Endothelial cell of umbilical vein (primary cell): ENCODE measurements around the gene TCF15. TPM values are rescaled to one million over a fixed set of nuclear protein-coding genes. Genes with fewer than 3 reads are reported as not detected.

Source experiments
- BruUV-seq: library from RNA; stranded (reverse); fragments of 400-500 nt; replicated peaks from 2 replicates; lab custom pipeline; 2021; lab: Mats Ljungman, UMichigan
- CTCF ChIA-PET: fragments of 300-600, 350-600 bp; sonication (Branson Sonifier 250); formaldehyde crosslinking; loops from one replicate; lab custom pipeline; 2021; ENCODE audit warnings: antibody characterized with exemption, inconsistent platforms; lab: Charles Lee
- POLR2A ChIA-PET: fragments of 300-600, 350-600 bp; sonication (Branson Sonifier 250); formaldehyde crosslinking; loops from one replicate; lab custom pipeline; 2021; ENCODE audit warnings: antibody characterized with exemption, inconsistent platforms; lab: Charles Lee
- DNase-seq: peaks from one replicate; pipeline ENCODE4 v3.0.0-alpha.2; 2011; ENCODE audit warnings: low read depth, low spot score
- FAIRE-seq: peaks from 2 replicates; lab custom pipeline; 2011; peaks lifted over from hg19 to GRCh38; lab: Jason Lieb, UNC
- H2AFZ ChIP-seq: 2 replicates; pipeline ENCODE4 v1.6.0; 2012; ENCODE audit warnings: low read depth, low read length, control low read depth, inconsistent platforms
- H3K27ac ChIP-seq: 2 replicates; pipeline ENCODE4 v1.5.1; 2011; ENCODE audit warnings: low read depth, mild to moderate bottlenecking, control low read depth, low read length, moderate library complexity; ENCODE audit not compliant: insufficient read depth
- H3K27me3 ChIP-seq, 2 experiments: 2 replicates each; pipeline versions ENCODE4 v1.6.0 to v1.6.1; 2011; ENCODE audit warnings: low read length in 2 of 2, mixed read lengths in 1 of 2; ENCODE audit not compliant: control insufficient read depth in 2 of 2, insufficient read depth in 2 of 2
- H3K36me3 ChIP-seq, 2 experiments: 2 replicates in 1 of 2; 3 replicates in 1 of 2; pipeline ENCODE4 v1.5.1; 2011; ENCODE audit warnings: low read length in 2 of 2, mild to moderate bottlenecking in 1 of 2, moderate library complexity in 1 of 2; ENCODE audit not compliant: control insufficient read depth in 2 of 2, insufficient read depth in 2 of 2; ENCODE audit errors: extremely low read depth in 1 of 2
- H3K4me1 ChIP-seq: 3 replicates; pipeline ENCODE4 v1.5.1; 2011; ENCODE audit warnings: mild to moderate bottlenecking, low read length; ENCODE audit not compliant: control insufficient read depth, insufficient read depth; ENCODE audit errors: extremely low read depth
- H3K4me2 ChIP-seq: 2 replicates; pipeline ENCODE4 v1.6.1; 2011; ENCODE audit warnings: low read length, control low read depth, mixed read lengths; ENCODE audit not compliant: insufficient read depth
- H3K4me3 ChIP-seq, 3 experiments: fragments of 200-600 bp in 1 of 3; sonication (generic), shearing (Covaris generic) in 1 of 3; replicated peaks in 1 of 3; 2 replicates each; pipeline ENCODE4 v1.5.1; 2011 to 2016; ENCODE audit warnings: control low read depth in 3 of 3, low read length in 3 of 3, mild to moderate bottlenecking in 2 of 3, inconsistent platforms in 1 of 3, low read depth in 1 of 3, moderate library complexity in 1 of 3; ENCODE audit not compliant: insufficient read depth in 1 of 3
- H3K79me2 ChIP-seq: 2 replicates; pipeline ENCODE4 v1.6.0; 2012; ENCODE audit warnings: low read length, inconsistent platforms; ENCODE audit not compliant: control insufficient read depth, insufficient read depth
- H3K9ac ChIP-seq: replicated peaks from 2 replicates; pipeline ENCODE3; 2011; ENCODE audit warnings: low read length, control low read depth; ENCODE audit not compliant: insufficient read depth; ENCODE audit errors: extremely low read depth
- H3K9me1 ChIP-seq: replicated peaks from 3 replicates; pipeline ENCODE4 v1.6.0; 2011; ENCODE audit warnings: mild to moderate bottlenecking, low read length; ENCODE audit not compliant: control insufficient read depth, insufficient read depth; ENCODE audit errors: extremely low read depth
- H3K9me3 ChIP-seq: replicated peaks from 2 replicates; pipeline ENCODE4 v1.5.1; 2012; ENCODE audit warnings: low read length, inconsistent platforms; ENCODE audit not compliant: control insufficient read depth, insufficient read depth
- H4K20me1 ChIP-seq: replicated peaks from 2 replicates; pipeline ENCODE3; 2011; ENCODE audit warnings: mild to moderate bottlenecking, low read length; ENCODE audit not compliant: control insufficient read depth, insufficient read depth; ENCODE audit errors: extremely low read depth
- CTCF ChIP-seq, 2 donors: IDR thresholded peaks; 1 replicate in 1 of 2; 2 replicates in 1 of 2; pipeline ENCODE4 v1.5.1; 2011; ENCODE audit warnings: low read length in 2 of 2, mild to moderate bottlenecking in 2 of 2, moderate library complexity in 2 of 2, control low read depth in 1 of 2, inconsistent platforms in 1 of 2, low read depth in 1 of 2; ENCODE audit not compliant: insufficient read depth in 1 of 2; ENCODE audit errors: extremely low read depth in 1 of 2
- FOS ChIP-seq: IDR thresholded peaks from 2 replicates; pipeline ENCODE4 v1.6.1; 2011; ENCODE audit warnings: mild to moderate bottlenecking, low read length, moderate library complexity, borderline replicate concordance; ENCODE audit not compliant: insufficient read depth
- GATA2 ChIP-seq: IDR thresholded peaks from 2 replicates; pipeline ENCODE4 v1.7.0; 2011; ENCODE audit warnings: low read depth, mild to moderate bottlenecking, moderate library complexity, mixed read lengths, low read length; ENCODE audit not compliant: insufficient read length, insufficient read depth
- JUN ChIP-seq: IDR thresholded peaks from 2 replicates; pipeline ENCODE4 v1.6.1; 2011; ENCODE audit warnings: borderline replicate concordance, low read depth; ENCODE audit not compliant: insufficient read length, insufficient read depth
- MYC ChIP-seq: IDR thresholded peaks from one replicate; pipeline ENCODE4 v1.6.1; 2011; ENCODE audit warnings: mild to moderate bottlenecking, low read depth, low read length
- dilution Hi-C: fragments of 300-500 bp; cut with MboI; formaldehyde crosslinking; loops from one replicate; pipeline ENCODE4 v1.15.0; 2019; ENCODE audit warnings: low sequenced_read_pairs; ENCODE audit not compliant: extremely low pct_ligation_motif_present
- intact Hi-C: fragments of 100-400 bp; cut with micrococcal nuclease; formaldehyde crosslinking; loops from one replicate; pipeline ENCODE4 v1.10.0; 2022
- polyA plus RNA-seq, 4 experiments: library from polyadenylated mRNA; depleted of rRNA in 3 of 4; stranded (reverse) in 3 of 4; unstranded in 1 of 4; fragments of >200 nt; gene quantifications; 2 replicates each; pipeline versions ENCODE4 v1.2.1 to v1.2.3, GENCODE V29; 2011 to 2012; ENCODE audit warnings: missing spikeins in 1 of 4
- total RNA-seq: library from RNA; stranded (reverse); gene quantifications from 2 replicates; pipeline ENCODE4 v1.2.3, GENCODE V29; 2021

Gene TCF15
- total and polyA plus RNA-seq, 2 donors (not counting 3 experiments of a cell fraction or from before 2014, with no cell fraction given) = 0.07 to 1.3 TPM

- DNase-seq = peak; percentile 79
- no peak overlapping the region for H3K4me2 ChIP-seq
- H3K27ac ChIP-seq = no peak overlapping the region
- H2AFZ ChIP-seq = no peak overlapping the region
- dilution Hi-C loops (no loop called here), intact Hi-C loops (loop anchor here (1.0 kb wide), 3 partner anchors 84 to 178 kb away; no protein-coding TSS in a partner anchor)
- no peaks in the 10 kb centered on the region for H3K9me1 ChIP-seq
- no peak overlapping the region for H3K4me3 ChIP-seq
- TF ChIP-seq GATA2 = no peak
- peak; percentile 95 for TF ChIP-seq CTCF (IDR thresholded peaks at IDR 0.05; ENCODE audit: extremely low read depth in 1 of 2, insufficient read depth in 1 of 2, low read depth in 1 of 2, low read length in 2 of 2)
- TF ChIP-seq FOS = no peak
- H3K36me3 ChIP-seq = no peaks in the 10 kb centered on the region
- H3K27me3 ChIP-seq = peaks cover 0 to 9% of the 10 kb centered on the region in 2 experiments
- no peaks in the 10 kb centered on the region for H3K4me1 ChIP-seq
- FAIRE-seq = peak; percentile 91
- H3K9ac ChIP-seq = no peak overlapping the region
- POLR2A ChIA-PET = no interaction called here
- no TSS peak for BruUV-seq
- no peaks in the 10 kb centered on the region for H4K20me1 ChIP-seq
- no peaks in the 10 kb centered on the region for H3K9me3 ChIP-seq
- CTCF ChIA-PET = interaction anchor here (0.8 to 6.0 kb wide), 22 partner anchors 9 to 207 kb away, joined by 3 to 298 read pairs (median 4); no protein-coding TSS in a partner anchor
- H3K79me2 ChIP-seq = no peaks in the 10 kb centered on the region
These were observed 48.5 kb downstream of the TCF15 start for GRCh38 chr20:561437-562231.

GRCh38 chr20:560680-561079 lies 49.4 kb downstream of the TCF15 start:
- FAIRE-seq (no peak), DNase-seq (no peak)
- no peaks in the 10 kb centered on the region for H3K9me1 ChIP-seq
- H3K4me3 ChIP-seq = no peak overlapping the region
- no TSS peak for BruUV-seq
- dilution Hi-C loops = no loop called here
- no peaks in the 10 kb centered on the region for H3K79me2 ChIP-seq
- no peaks in the 10 kb centered on the region for H4K20me1 ChIP-seq
- H3K9me3 ChIP-seq = no peaks in the 10 kb centered on the region
- H3K36me3 ChIP-seq = no peaks in the 10 kb centered on the region
- H2AFZ ChIP-seq = no peak overlapping the region
- H3K27ac ChIP-seq = no peak overlapping the region
- H3K27me3 ChIP-seq = peaks cover 0 to 10% of the 10 kb centered on the region in 2 experiments
- TF ChIP-seq CTCF (IDR thresholded peaks at IDR 0.05; ENCODE audit: extremely low read depth in 1 of 2, insufficient read depth in 1 of 2, low read depth in 1 of 2, low read length in 2 of 2) (peak in 1 of 2 donors; percentile 6), FOS (no peak), MYC (no peak), JUN (no peak)
- H3K4me2 ChIP-seq = no peak overlapping the region
- H3K4me1 ChIP-seq = no peaks in the 10 kb centered on the region
- no peak overlapping the region for H3K9ac ChIP-seq
- POLR2A ChIA-PET = no interaction called here
- CTCF ChIA-PET = interaction anchor here (0.8 to 6.0 kb wide), 19 partner anchors 9 to 206 kb away, joined by 3 to 298 read pairs (median 4); no protein-coding TSS in a partner anchor
- intact Hi-C loops = loop anchor here (1.0 kb wide), 3 partner anchors 85 to 179 kb away; no protein-coding TSS in a partner anchor
